Uterus (tissue), 4 donors: ENCODE results near the gene HIVEP2. TPM values are rescaled to one million over a fixed set of nuclear protein-coding genes. Genes with fewer than 3 reads are reported as not detected.

ENCODE experiments used
- DNase-seq, 2 donors: peaks; one replicate each; pipeline ENCODE4 v3.0.0-alpha.2; 2019 to 2020
- H3K27ac ChIP-seq, 2 donors: fragments of 200-600 bp; sonication (generic); 1 replicate in 1 of 2; 2 replicates in 1 of 2; pipeline ENCODE4 v1.5.1; 2016 to 2018
- H3K27me3 ChIP-seq, 2 donors: fragments of 200-600 bp; sonication (generic); one replicate each; pipeline ENCODE4 v1.5.1; 2018 to 2019; ENCODE audit warnings: control low read depth in 1 of 2
- H3K36me3 ChIP-seq, 2 donors: fragments of 200-600 bp; sonication (generic); one replicate each; pipeline ENCODE4 v1.5.1; 2019; ENCODE audit warnings: control low read depth in 1 of 2
- H3K4me1 ChIP-seq, 2 donors: fragments of 200-600 bp; sonication (generic); one replicate each; pipeline ENCODE4 v1.5.1; 2018 to 2019; ENCODE audit warnings: control low read depth in 1 of 2
- H3K4me3 ChIP-seq, 2 donors: fragments of 200-600 bp; sonication (generic); 1 replicate in 1 of 2; 2 replicates in 1 of 2; pipeline ENCODE4 v1.5.1; 2018 to 2019; ENCODE audit warnings: mild to moderate bottlenecking in 1 of 2
- H3K9me3 ChIP-seq, 2 donors: fragments of 200-600 bp; sonication (generic); one replicate each; pipeline ENCODE4 v1.5.1; 2019; ENCODE audit warnings: control low read depth in 1 of 2
- POLR2A ChIP-seq, 2 donors: fragments of 450-650 bp; IDR thresholded peaks; one replicate each; pipeline ENCODE4 v1.6.1; 2016; ENCODE audit warnings: antibody characterized with exemption in 2 of 2, mild to moderate bottlenecking in 1 of 2, moderate library complexity in 1 of 2
- intact Hi-C: fragments of 100-400 bp; cut with DNase I; formaldehyde crosslinking; loops from one replicate; pipeline ENCODE4 v1.15.1; 2023; ENCODE audit warnings: low total_unique reads
- total RNA-seq, 4 donors: library from RNA; depleted of rRNA in 3 of 4; stranded (reverse); fragments of >200 nt in 3 of 4; gene quantifications; one replicate each; pipeline versions ENCODE4 v1.1.0 to v1.2.4, GENCODE V29; 2014 to 2023
- TF ChIP-seq, protein P1 (sequence below), 4 experiments: fragments of 200-600 bp in 2 of 4; fragments of 450-650 bp in 2 of 4; sonication (generic) in 2 of 4; IDR thresholded peaks; one replicate each; pipeline ENCODE4 v1.5.1; 2016 to 2019; ENCODE audit warnings: antibody characterized with exemption in 4 of 4, mild to moderate bottlenecking in 2 of 4, moderate library complexity in 1 of 4
- donor health status: DM: yes; HTN: yes; CAD: no.

Gene HIVEP2
- total RNA-seq, 4 donors from 2014 or later = 11.0 to 24.7 (median 19.8) TPM

DNA sequence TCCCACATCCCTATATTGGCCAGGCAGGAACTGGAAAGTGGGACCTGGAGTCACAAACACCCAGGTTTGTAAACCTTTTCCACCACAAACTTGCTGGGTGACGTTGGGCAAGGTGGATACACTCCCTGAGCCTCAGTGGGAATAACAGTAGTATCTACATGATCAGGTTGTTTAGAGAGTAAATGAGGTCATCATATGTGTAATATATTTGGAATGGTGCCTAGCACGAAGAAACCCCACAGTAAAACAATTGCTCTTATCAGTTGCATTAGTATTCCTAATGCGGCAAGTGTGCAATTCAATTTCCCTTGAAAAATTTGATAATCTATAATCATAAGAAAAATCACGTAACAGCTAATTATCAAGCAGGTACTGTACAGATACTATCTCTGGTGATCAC lies 51.9 kb downstream of the HIVEP2 start:
- intact Hi-C loops = no loop called here
- H3K9me3 ChIP-seq = no peaks in the 10 kb centered on the region

DNA sequence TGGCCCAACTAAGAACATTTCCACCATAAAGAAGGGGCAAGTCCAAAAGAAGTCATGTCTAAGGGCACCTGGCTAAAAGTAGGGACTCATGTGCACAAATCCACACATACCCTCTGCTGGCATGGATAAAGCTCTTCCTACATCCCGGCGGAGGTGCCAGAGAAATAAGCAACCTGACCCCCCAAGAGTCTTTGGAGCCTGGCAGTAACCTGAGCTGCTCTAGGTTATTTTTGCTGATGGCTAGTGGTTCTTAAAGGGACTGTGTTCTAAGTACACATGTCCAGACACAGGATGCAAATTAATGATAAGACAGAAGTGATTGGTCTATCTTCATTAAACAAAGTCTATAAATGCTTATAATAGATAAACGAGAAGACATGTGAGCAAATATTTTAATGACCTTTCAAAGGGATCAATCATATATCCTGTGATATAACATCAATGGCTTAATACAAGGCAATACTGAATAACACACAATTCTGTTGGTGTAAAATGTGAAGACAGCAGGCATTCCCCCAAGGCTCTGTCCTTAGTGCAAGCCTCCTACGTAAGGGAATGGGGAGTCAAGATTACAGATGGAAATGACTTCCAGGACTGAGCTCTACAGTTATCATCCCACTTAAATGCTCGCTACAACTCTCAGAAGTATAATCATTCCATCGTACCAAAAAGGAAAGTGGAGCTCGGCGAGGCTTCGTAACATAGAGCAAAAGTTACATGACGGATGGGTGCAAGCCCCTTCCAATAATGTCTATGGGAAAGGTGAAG lies 52.5 kb downstream of the HIVEP2 start:
- DNase-seq = no peak
- intact Hi-C loops = no loop called here
- Histone ChIP-seq H3K9me3 (no peaks in the 10 kb centered on the region), H3K36me3 (no peaks in the 10 kb centered on the region), H3K4me1 (no peaks in the 10 kb centered on the region), H3K27me3 (no peaks in the 10 kb centered on the region), H3K27ac (no peak overlapping the region), H3K4me3 (no peak overlapping the region)
- no peak for TF ChIP-seq POLR2A (IDR thresholded peaks at IDR 0.05)
- TF ChIP-seq, protein P1, sequence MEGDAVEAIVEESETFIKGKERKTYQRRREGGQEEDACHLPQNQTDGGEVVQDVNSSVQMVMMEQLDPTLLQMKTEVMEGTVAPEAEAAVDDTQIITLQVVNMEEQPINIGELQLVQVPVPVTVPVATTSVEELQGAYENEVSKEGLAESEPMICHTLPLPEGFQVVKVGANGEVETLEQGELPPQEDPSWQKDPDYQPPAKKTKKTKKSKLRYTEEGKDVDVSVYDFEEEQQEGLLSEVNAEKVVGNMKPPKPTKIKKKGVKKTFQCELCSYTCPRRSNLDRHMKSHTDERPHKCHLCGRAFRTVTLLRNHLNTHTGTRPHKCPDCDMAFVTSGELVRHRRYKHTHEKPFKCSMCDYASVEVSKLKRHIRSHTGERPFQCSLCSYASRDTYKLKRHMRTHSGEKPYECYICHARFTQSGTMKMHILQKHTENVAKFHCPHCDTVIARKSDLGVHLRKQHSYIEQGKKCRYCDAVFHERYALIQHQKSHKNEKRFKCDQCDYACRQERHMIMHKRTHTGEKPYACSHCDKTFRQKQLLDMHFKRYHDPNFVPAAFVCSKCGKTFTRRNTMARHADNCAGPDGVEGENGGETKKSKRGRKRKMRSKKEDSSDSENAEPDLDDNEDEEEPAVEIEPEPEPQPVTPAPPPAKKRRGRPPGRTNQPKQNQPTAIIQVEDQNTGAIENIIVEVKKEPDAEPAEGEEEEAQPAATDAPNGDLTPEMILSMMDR (IDR thresholded peaks at IDR 0.05) = no peak

More for the DNA sequence above, 51.9 kb downstream of the HIVEP2 start:
- Histone ChIP-seq H3K4me1 (no peaks in the 10 kb centered on the region), H3K27me3 (no peaks in the 10 kb centered on the region), H3K27ac (no peak overlapping the region), H3K36me3 (no peaks in the 10 kb centered on the region), H3K4me3 (no peak overlapping the region)
- no peak for DNase-seq
- TF ChIP-seq, protein P1 (IDR thresholded peaks at IDR 0.05) = no peak
- TF ChIP-seq POLR2A (IDR thresholded peaks at IDR 0.05) = no peak

DNA sequence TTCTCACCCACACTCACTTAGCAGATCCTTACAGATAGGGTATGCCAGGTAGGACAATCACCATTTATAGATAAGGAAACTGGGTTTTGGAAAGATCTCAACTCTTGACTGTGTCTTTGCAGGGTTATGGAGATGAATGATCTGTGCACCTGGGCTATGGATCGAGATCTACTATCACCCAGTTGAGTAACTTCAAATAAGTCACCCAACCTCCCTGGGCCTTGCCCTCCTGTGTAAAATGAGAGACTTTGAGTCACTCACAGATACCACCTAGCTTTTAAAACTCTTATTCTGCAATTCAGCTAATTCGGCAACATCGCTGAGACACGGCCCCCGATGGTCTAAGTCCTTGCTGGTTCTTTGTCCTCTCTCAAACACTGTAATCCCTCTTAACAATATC lies 53.5 kb downstream of the HIVEP2 start:
- intact Hi-C loops = no loop called here
- no peaks in the 10 kb centered on the region for H3K9me3 ChIP-seq
- no peaks in the 10 kb centered on the region for H3K36me3 ChIP-seq
- no peak overlapping the region for H3K27ac ChIP-seq
- no peaks in the 10 kb centered on the region for H3K4me1 ChIP-seq
- no peaks in the 10 kb centered on the region for H3K27me3 ChIP-seq
- TF ChIP-seq POLR2A (IDR thresholded peaks at IDR 0.05) = no peak
- TF ChIP-seq, protein P1 (IDR thresholded peaks at IDR 0.05) = no peak
- DNase-seq = no peak
- H3K4me3 ChIP-seq = no peak overlapping the region

DNA sequence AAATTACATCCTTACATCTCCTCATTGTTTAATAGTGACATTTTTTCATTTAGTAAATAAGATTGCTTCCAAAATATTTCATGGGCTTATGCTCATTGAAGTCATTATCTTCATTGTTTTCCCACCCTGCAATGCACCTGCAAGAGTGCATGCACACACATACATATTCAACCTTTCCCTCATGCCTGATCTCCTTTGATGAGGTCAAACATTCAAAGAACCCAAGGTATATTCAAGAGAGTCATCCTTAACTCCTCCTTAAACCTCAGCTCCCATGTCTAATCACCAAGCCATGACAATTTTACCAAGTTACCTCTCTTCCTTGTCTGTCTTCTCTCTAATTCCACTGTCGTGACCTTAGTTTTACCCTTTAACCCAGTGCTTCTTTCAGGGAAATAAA lies 56.5 kb downstream of the HIVEP2 start:
- Histone ChIP-seq H3K36me3 (no peaks in the 10 kb centered on the region), H3K4me3 (no peak overlapping the region), H3K4me1 (no peaks in the 10 kb centered on the region), H3K27me3 (no peaks in the 10 kb centered on the region), H3K9me3 (no peaks in the 10 kb centered on the region), H3K27ac (no peak overlapping the region)
- TF ChIP-seq, protein P1 (IDR thresholded peaks at IDR 0.05) = no peak
- TF ChIP-seq POLR2A (IDR thresholded peaks at IDR 0.05) = no peak
- DNase-seq = no peak
- intact Hi-C loops = no loop called here

DNA sequence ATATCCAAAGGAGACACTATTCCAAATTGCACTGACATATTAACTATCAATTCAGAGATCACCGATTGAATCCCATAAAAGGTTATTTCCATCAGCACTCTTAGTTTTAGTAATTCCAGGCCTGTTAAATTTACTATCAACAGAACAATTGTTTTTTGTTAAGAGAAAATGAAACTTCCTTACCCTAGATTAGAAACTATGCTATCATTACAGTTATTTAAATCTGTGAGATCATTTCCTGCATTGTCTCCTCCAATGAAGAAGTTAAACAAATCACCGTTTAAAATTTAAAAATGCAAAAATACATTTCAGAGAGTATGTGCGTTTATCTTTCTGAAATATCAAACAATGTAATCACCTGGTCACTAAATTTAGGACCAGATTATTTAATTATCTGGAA lies 57.5 kb downstream of the HIVEP2 start:
- intact Hi-C loops = no loop called here
- Histone ChIP-seq H3K4me3 (no peak overlapping the region), H3K27ac (no peak overlapping the region), H3K27me3 (no peaks in the 10 kb centered on the region), H3K4me1 (no peaks in the 10 kb centered on the region), H3K36me3 (no peaks in the 10 kb centered on the region), H3K9me3 (no peaks in the 10 kb centered on the region)
- TF ChIP-seq, protein P1 (IDR thresholded peaks at IDR 0.05) = no peak
- TF ChIP-seq POLR2A (IDR thresholded peaks at IDR 0.05) = no peak
- no peak for DNase-seq
